Progenitor cell of endocrine pancreas (in vitro differentiated cells): ENCODE data around the gene KCNQ1. TPM values are rescaled to one million over a fixed set of nuclear protein-coding genes. Genes with fewer than 3 reads are reported as not detected.
A peak's percentile ranks its signal among the peaks of the same experiment; 100 is the strongest.

Source experiments
- DNase-seq: peaks from one replicate; pipeline ENCODE4 v3.0.0; 2021; ENCODE audit warnings: low spot score; ENCODE audit not compliant: unreplicated experiment
- H3K27ac Mint-ChIP-seq: 2 replicates; pipeline ENCODE4 v1.8.0; 2021; ENCODE audit warnings: mild to moderate bottlenecking, moderate library complexity, mixed read lengths
- H3K27me3 Mint-ChIP-seq: 2 replicates; pipeline ENCODE4 v1.8.0; 2021; ENCODE audit warnings: mixed read lengths
- H3K36me3 Mint-ChIP-seq: 2 replicates; pipeline ENCODE4 v1.8.0; 2022; ENCODE audit warnings: mixed read lengths; ENCODE audit not compliant: insufficient read depth
- H3K4me1 Mint-ChIP-seq: 2 replicates; pipeline ENCODE4 v1.8.0; 2021; ENCODE audit warnings: low read depth, mixed read lengths
- H3K4me3 Mint-ChIP-seq: 2 replicates; pipeline ENCODE4 v1.8.0; 2021; ENCODE audit warnings: low read depth, mild to moderate bottlenecking, moderate library complexity, mixed read lengths
- H3K9me3 Mint-ChIP-seq: 2 replicates; pipeline ENCODE4 v1.8.0; 2021; ENCODE audit warnings: low read depth, mixed read lengths
- CTCF ChIP-seq: fragments of 200-600 bp; sonication (generic); IDR thresholded peaks from one replicate; pipeline ENCODE4 v1.5.0; 2021; ENCODE audit warnings: antibody characterized with exemption, mild to moderate bottlenecking; ENCODE audit not compliant: unreplicated experiment
- total RNA-seq: library from RNA; stranded (reverse); gene quantifications from 2 replicates; pipeline ENCODE4 v1.2.1, GENCODE V29; 2021

The KCNQ1 gene
- total RNA-seq, 1 donor from 2014 or later, result 3.3 TPM

- Mint-ChIP-seq H3K36me3 (no peaks in the 10 kb centered on the region), H3K9me3 (no peaks in the 10 kb centered on the region), H3K27me3 (peaks cover under 1% of the 10 kb centered on the region), H3K27ac (no peak overlapping the region), H3K4me3 (no peak overlapping the region), H3K4me1 (peaks cover 9% of the 10 kb centered on the region)
- DNase-seq, result no peak
- no peak for TF ChIP-seq CTCF
These were observed 444.8 kb downstream of the KCNQ1 start for GRCh38 chr11:2889362-2890273.

GRCh38 chr11:2890466-2891294 lies 445.9 kb downstream of the KCNQ1 start:
- no peak overlapping the region for H3K4me3 Mint-ChIP-seq
- H3K27me3 Mint-ChIP-seq, result peaks cover 4% of the 10 kb centered on the region
- no peak for TF ChIP-seq CTCF
- no peaks in the 10 kb centered on the region for H3K9me3 Mint-ChIP-seq
- no peak overlapping the region for H3K27ac Mint-ChIP-seq
- no peaks in the 10 kb centered on the region for H3K36me3 Mint-ChIP-seq
- no peak for DNase-seq
- H3K4me1 Mint-ChIP-seq, result peaks cover 9% of the 10 kb centered on the region

- Mint-ChIP-seq H3K9me3 (no peaks in the 10 kb centered on the region), H3K27ac (peak overlapping the region; percentile 84), H3K4me1 (peaks cover 8% of the 10 kb centered on the region), H3K27me3 (peaks cover 11% of the 10 kb centered on the region), H3K4me3 (no peak overlapping the region), H3K36me3 (no peaks in the 10 kb centered on the region)
- TF ChIP-seq CTCF, result no peak
- no peak for DNase-seq
These were observed 446.8 kb downstream of the KCNQ1 start for GRCh38 chr11:2891326-2892214.

- DNase-seq, result peak; percentile 65
- Mint-ChIP-seq H3K9me3 (no peaks in the 10 kb centered on the region), H3K27ac (peak overlapping the region; percentile 33), H3K4me3 (peak overlapping the region; percentile 53), H3K4me1 (peaks cover 3% of the 10 kb centered on the region), H3K36me3 (no peaks in the 10 kb centered on the region), H3K27me3 (peaks cover 11% of the 10 kb centered on the region)
- TF ChIP-seq CTCF, result peak; percentile 97
These were observed 447.6 kb downstream of the KCNQ1 start for GRCh38 chr11:2892215-2892966.
